Neuron (in vitro differentiated cells): ENCODE measurements around the gene ARAP1.

Experiments
- H2AFZ ChIP-seq: one replicate; pipeline ENCODE4 v1.6.1; 2013; ENCODE audit warnings: low read depth, mild to moderate bottlenecking, inconsistent platforms, low read length, moderate library complexity
- H3K27me3 ChIP-seq: one replicate; pipeline ENCODE4 v1.6.1; 2013; ENCODE audit warnings: low read length; ENCODE audit not compliant: insufficient read depth
- H3K36me3 ChIP-seq: one replicate; pipeline ENCODE4 v1.6.1; 2013; ENCODE audit warnings: low read length; ENCODE audit not compliant: insufficient read depth
- H3K4me1 ChIP-seq: one replicate; pipeline ENCODE4 v1.6.1; 2013; ENCODE audit warnings: low read length; ENCODE audit not compliant: insufficient read depth
- H3K4me3 ChIP-seq: 2 replicates; pipeline ENCODE4 v1.5.1; 2013; ENCODE audit warnings: mild to moderate bottlenecking, low read length, moderate library complexity
- H3K9me3 ChIP-seq: one replicate; pipeline ENCODE4 v1.6.1; 2013; ENCODE audit warnings: low read length

Gene ARAP1

GRCh38 chr11:72764503-72764902 lies 12.3 kb upstream of the ARAP1 start:
- Histone ChIP-seq H3K9me3 (no peaks in the 10 kb centered on the region), H3K36me3 (no peaks in the 10 kb centered on the region), H2AFZ (no peak overlapping the region), H3K27me3 (no peaks in the 10 kb centered on the region), H3K4me3 (no peak overlapping the region), H3K4me1 (no peaks in the 10 kb centered on the region)

GRCh38 chr11:72763823-72764222 lies 11.6 kb upstream of the ARAP1 start:
- Histone ChIP-seq H3K27me3 (no peaks in the 10 kb centered on the region), H3K36me3 (no peaks in the 10 kb centered on the region)

GRCh38 chr11:72762641-72763304 lies 10.6 kb upstream of the ARAP1 start:
- H2AFZ ChIP-seq: no peak overlapping the region

More at GRCh38 chr11:72763823-72764222, 11.6 kb upstream of the ARAP1 start:
- Histone ChIP-seq H3K4me1 (no peaks in the 10 kb centered on the region), H3K4me3 (no peak overlapping the region), H3K9me3 (no peaks in the 10 kb centered on the region), H2AFZ (no peak overlapping the region)

GRCh38 chr11:72760539-72761405 lies 8.6 kb upstream of the ARAP1 start:
- H3K4me3 ChIP-seq: no peak overlapping the region
- no peaks in the 10 kb centered on the region for H3K9me3 ChIP-seq
- H3K27me3 ChIP-seq: no peaks in the 10 kb centered on the region
- no peaks in the 10 kb centered on the region for H3K4me1 ChIP-seq
- H2AFZ ChIP-seq: no peak overlapping the region
- H3K36me3 ChIP-seq: no peaks in the 10 kb centered on the region

More at GRCh38 chr11:72762641-72763304, 10.6 kb upstream of the ARAP1 start:
- H3K36me3 ChIP-seq: no peaks in the 10 kb centered on the region
- H3K4me3 ChIP-seq: no peak overlapping the region
- H3K9me3 ChIP-seq: no peaks in the 10 kb centered on the region
- H3K27me3 ChIP-seq: no peaks in the 10 kb centered on the region
- no peaks in the 10 kb centered on the region for H3K4me1 ChIP-seq

- no peaks in the 10 kb centered on the region for H3K27me3 ChIP-seq
- H3K36me3 ChIP-seq: no peaks in the 10 kb centered on the region
- no peak overlapping the region for H2AFZ ChIP-seq
- no peaks in the 10 kb centered on the region for H3K9me3 ChIP-seq
- no peaks in the 10 kb centered on the region for H3K4me1 ChIP-seq
- H3K4me3 ChIP-seq: no peak overlapping the region
Observed at GRCh38 chr11:72759468-72759985, 7.3 kb upstream of the ARAP1 start.

GRCh38 chr11:72758690-72759389 lies 6.6 kb upstream of the ARAP1 start:
- no peaks in the 10 kb centered on the region for H3K4me1 ChIP-seq
- no peak overlapping the region for H2AFZ ChIP-seq
- no peaks in the 10 kb centered on the region for H3K9me3 ChIP-seq
- no peaks in the 10 kb centered on the region for H3K36me3 ChIP-seq
- no peaks in the 10 kb centered on the region for H3K27me3 ChIP-seq
- H3K4me3 ChIP-seq: no peak overlapping the region

DNA sequence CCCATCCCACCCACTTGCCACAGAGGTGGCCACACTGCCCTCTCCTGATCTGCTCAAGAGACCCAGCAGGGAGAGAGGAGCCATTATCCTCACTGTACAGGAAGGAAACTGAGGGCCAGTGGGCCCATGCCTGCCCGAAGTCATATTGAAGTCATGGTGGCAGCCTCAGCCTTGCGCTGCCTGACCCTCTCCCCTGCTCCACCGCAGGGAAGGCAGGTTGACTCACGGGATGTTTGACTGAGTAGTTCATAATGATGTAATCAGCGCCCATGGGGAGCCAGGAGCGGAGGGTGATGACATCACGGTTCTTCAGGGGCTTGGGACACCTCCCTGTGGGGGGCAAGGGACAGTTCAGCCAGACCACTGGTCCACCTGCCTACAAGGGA lies 6.1 kb upstream of the ARAP1 start:
- H3K4me3 ChIP-seq: no peak overlapping the region
- no peaks in the 10 kb centered on the region for H3K4me1 ChIP-seq
- H3K27me3 ChIP-seq: no peaks in the 10 kb centered on the region
- H3K9me3 ChIP-seq: no peaks in the 10 kb centered on the region
- no peak overlapping the region for H2AFZ ChIP-seq
- H3K36me3 ChIP-seq: no peaks in the 10 kb centered on the region

DNA sequence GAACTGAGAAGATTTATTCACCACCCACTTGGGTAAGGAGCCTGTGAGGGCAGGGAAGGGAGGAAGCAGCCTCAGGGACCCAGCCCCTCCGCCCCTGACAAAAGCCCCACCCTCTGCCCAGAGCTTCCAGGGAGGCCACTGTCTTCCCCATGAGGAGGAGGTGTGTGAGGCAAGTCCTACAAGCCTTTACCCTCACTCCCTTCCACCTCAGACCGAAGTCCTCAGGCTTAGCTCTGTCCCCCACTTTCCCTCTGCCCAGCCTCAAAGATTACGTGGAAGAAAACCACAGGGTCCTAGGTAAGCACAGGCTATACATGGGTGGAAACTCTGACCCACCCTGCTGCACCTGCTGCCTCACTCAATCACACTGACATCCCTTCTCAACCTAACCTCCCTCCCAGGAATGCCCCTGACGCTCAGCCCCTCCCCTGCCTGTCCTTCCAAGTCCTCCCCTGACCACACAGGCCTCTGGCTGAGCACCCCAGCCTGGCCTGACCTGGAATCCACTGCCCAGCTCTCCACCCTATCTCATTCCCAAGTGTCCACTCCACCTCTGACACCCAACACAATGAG lies 3.6 kb upstream of the ARAP1 start:
- H3K4me3 ChIP-seq: no peak overlapping the region
- H3K36me3 ChIP-seq: no peaks in the 10 kb centered on the region
- no peaks in the 10 kb centered on the region for H3K9me3 ChIP-seq
- no peak overlapping the region for H2AFZ ChIP-seq
- no peaks in the 10 kb centered on the region for H3K4me1 ChIP-seq
- H3K27me3 ChIP-seq: no peaks in the 10 kb centered on the region

DNA sequence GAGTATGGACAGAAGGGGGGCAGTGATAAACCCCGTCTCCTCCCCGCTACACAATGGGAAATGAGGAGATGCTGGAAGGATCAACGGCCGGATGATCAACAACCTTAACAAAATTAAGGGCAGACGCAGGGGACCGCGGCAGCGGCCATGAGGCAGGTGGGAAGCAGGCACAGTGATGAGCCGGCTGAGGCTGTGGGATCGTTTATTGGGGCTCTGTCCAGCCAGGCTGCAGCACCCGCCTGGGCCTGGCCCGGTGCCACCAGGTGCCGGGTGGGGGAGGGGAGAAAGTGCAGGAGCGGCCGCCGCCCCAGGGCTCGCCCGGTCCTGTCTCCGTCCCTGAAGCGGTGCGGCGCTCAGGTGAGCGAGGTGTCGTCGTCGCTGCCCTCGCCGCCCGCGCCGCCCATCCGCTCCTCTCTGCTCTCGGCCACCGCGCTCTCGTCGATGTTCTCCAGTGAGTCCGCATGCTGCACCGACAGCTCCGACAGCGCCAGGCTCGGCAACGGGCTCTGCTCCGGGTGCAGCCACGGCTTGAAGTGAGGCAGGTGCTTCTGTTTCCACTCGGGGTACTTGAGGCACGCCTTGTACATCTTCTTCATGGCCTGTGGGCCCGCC lies 2.4 kb upstream of the ARAP1 start:
- no peak overlapping the region for H2AFZ ChIP-seq
- no peaks in the 10 kb centered on the region for H3K36me3 ChIP-seq

GRCh38 chr11:72754149-72754543 lies 1.9 kb upstream of the ARAP1 start:
- no peak overlapping the region for H3K4me3 ChIP-seq
- H3K27me3 ChIP-seq: no peaks in the 10 kb centered on the region
- no peaks in the 10 kb centered on the region for H3K36me3 ChIP-seq
- no peaks in the 10 kb centered on the region for H3K9me3 ChIP-seq
- H2AFZ ChIP-seq: no peak overlapping the region
- H3K4me1 ChIP-seq: no peaks in the 10 kb centered on the region

More for the DNA sequence above, 2.4 kb upstream of the ARAP1 start:
- no peaks in the 10 kb centered on the region for H3K9me3 ChIP-seq
- no peaks in the 10 kb centered on the region for H3K27me3 ChIP-seq
- no peak overlapping the region for H3K4me3 ChIP-seq
- no peaks in the 10 kb centered on the region for H3K4me1 ChIP-seq

GRCh38 chr11:72753341-72754148 lies 1.3 kb upstream of the ARAP1 start:
- no peaks in the 10 kb centered on the region for H3K9me3 ChIP-seq
- H2AFZ ChIP-seq: no peak overlapping the region
- no peaks in the 10 kb centered on the region for H3K4me1 ChIP-seq
- no peaks in the 10 kb centered on the region for H3K27me3 ChIP-seq
- no peaks in the 10 kb centered on the region for H3K36me3 ChIP-seq
- H3K4me3 ChIP-seq: no peak overlapping the region
